Neural progenitor cell (in vitro differentiated cells): Measurements from ENCODE around the gene STOML2. TPM values are rescaled to one million over a fixed set of nuclear protein-coding genes. Genes with fewer than 3 reads are reported as not detected.

Source experiments
- DNase-seq: peaks from one replicate; pipeline ENCODE4 v3.0.0-alpha.2; 2016; ENCODE audit warnings: low spot score
- H2AFZ ChIP-seq: fragments of 200-600 bp; sonication (generic); replicated peaks from 2 replicates; pipeline ENCODE4 v1.6.1; 2016; ENCODE audit warnings: antibody characterized with exemption
- H3F3A ChIP-seq: fragments of 200-600 bp; sonication (generic); 2 replicates; pipeline ENCODE4 v1.6.1; 2016; ENCODE audit warnings: antibody characterized with exemption, low read depth
- H3K27ac ChIP-seq: fragments of 200-600 bp; sonication (generic); 2 replicates; pipeline ENCODE4 v1.5.1; 2016; ENCODE audit warnings: mild to moderate bottlenecking
- H3K27me3 ChIP-seq: fragments of 200-600 bp; sonication (generic); 2 replicates; pipeline ENCODE4 v1.6.1; 2016; ENCODE audit warnings: mild to moderate bottlenecking, moderate library complexity
- H3K36me3 ChIP-seq: fragments of 200-600 bp; sonication (generic); 2 replicates; pipeline ENCODE4 v1.5.1; 2016
- H3K4me1 ChIP-seq: fragments of 200-600 bp; sonication (generic); 2 replicates; pipeline ENCODE4 v1.6.1; 2016; ENCODE audit warnings: mixed run types
- H3K4me2 ChIP-seq: fragments of 200-600 bp; sonication (generic); 2 replicates; pipeline ENCODE4 v1.6.1; 2016
- H3K4me3 ChIP-seq: fragments of 200-600 bp; sonication (generic); 2 replicates; pipeline ENCODE4 v1.5.1; 2016
- H3K79me2 ChIP-seq: fragments of 200-600 bp; sonication (generic); 2 replicates; pipeline ENCODE4 v1.6.1; 2016; ENCODE audit warnings: low read depth
- H3K9ac ChIP-seq: fragments of 200-600 bp; sonication (generic); 2 replicates; pipeline ENCODE4 v1.6.1; 2016
- H3K9me3 ChIP-seq: fragments of 200-600 bp; sonication (generic); 2 replicates; pipeline ENCODE4 v1.5.1; 2016; ENCODE audit warnings: low read depth
- H4K20me1 ChIP-seq: fragments of 200-600 bp; sonication (generic); 2 replicates; pipeline ENCODE4 v1.6.1; 2016; ENCODE audit warnings: low read depth
- H3K27ac Mint-ChIP-seq: 3 replicates; pipeline ENCODE4 v1.8.0; 2021; ENCODE audit warnings: mixed read lengths
- H3K27me3 Mint-ChIP-seq: 2 replicates; pipeline ENCODE4 v1.8.0; 2022; ENCODE audit warnings: low read depth, mild to moderate bottlenecking, inconsistent platforms, moderate library complexity, mixed read lengths; ENCODE audit not compliant: insufficient read depth
- H3K36me3 Mint-ChIP-seq: 3 replicates; pipeline ENCODE4 v1.8.0; 2021; ENCODE audit warnings: mixed read lengths
- H3K4me1 Mint-ChIP-seq: 3 replicates; pipeline ENCODE4 v1.8.0; 2021; ENCODE audit warnings: mixed read lengths
- H3K4me3 Mint-ChIP-seq: 3 replicates; pipeline ENCODE4 v1.8.0; 2021; ENCODE audit warnings: mild to moderate bottlenecking, moderate library complexity, mixed read lengths
- H3K9me3 Mint-ChIP-seq: 3 replicates; pipeline ENCODE4 v1.8.0; 2020; ENCODE audit warnings: mixed read lengths
- CTCF ChIP-seq: fragments of 200-600 bp; sonication (generic); IDR thresholded peaks from 2 replicates; pipeline ENCODE4 v1.5.1; 2017; ENCODE audit warnings: antibody characterized with exemption, mild to moderate bottlenecking
- EZH2 ChIP-seq: fragments of 200-600 bp; sonication (generic); IDR thresholded peaks from 2 replicates; pipeline ENCODE4 v1.6.1; 2017; ENCODE audit warnings: antibody characterized with exemption, mild to moderate bottlenecking, moderate library complexity
- EZH2phosphoT487 ChIP-seq: fragments of 200-600 bp; sonication (generic); IDR thresholded peaks from 2 replicates; pipeline ENCODE4 v1.6.1; 2017; ENCODE audit warnings: antibody characterized with exemption
- total RNA-seq: library from RNA; depleted of rRNA; stranded (reverse); fragments of >200 nt; gene quantifications from 2 replicates; pipeline ENCODE4 v1.2.3, GENCODE V29; 2015; ENCODE audit warnings: low replicate concordance

The STOML2 gene
- total RNA-seq, 1 donor from 2014 or later: 114 TPM

- peaks cover 23% of the 10 kb centered on the region for H3K4me1 ChIP-seq
- no peaks in the 10 kb centered on the region for H3K36me3 Mint-ChIP-seq
- peak overlapping the region; percentile 96 for H3K27ac Mint-ChIP-seq
- peak overlapping the region; percentile 97 for H3K4me3 Mint-ChIP-seq
- H2AFZ ChIP-seq: no peak overlapping the region
- peaks cover 29% of the 10 kb centered on the region for H3K79me2 ChIP-seq
- no peak for TF ChIP-seq CTCF
- TF ChIP-seq EZH2phosphoT487: no peak
- TF ChIP-seq EZH2: no peak
- H3K36me3 ChIP-seq: no peaks in the 10 kb centered on the region
- H3K4me3 ChIP-seq: peak overlapping the region; percentile 73
- H3K9me3 ChIP-seq: no peaks in the 10 kb centered on the region
- H3K27ac ChIP-seq: peak overlapping the region; percentile 90
- no peaks in the 10 kb centered on the region for H3K9me3 Mint-ChIP-seq
- H3K27me3 ChIP-seq: no peaks in the 10 kb centered on the region
- H3K4me1 Mint-ChIP-seq: peaks cover 48% of the 10 kb centered on the region
- DNase-seq: peak; percentile 58
- H3K27me3 Mint-ChIP-seq: peaks cover 5% of the 10 kb centered on the region
- H3F3A ChIP-seq: peaks cover 27% of the 10 kb centered on the region
- H3K4me2 ChIP-seq: peak overlapping the region; percentile 89
- peaks cover 12% of the 10 kb centered on the region for H4K20me1 ChIP-seq
- H3K9ac ChIP-seq: no peak overlapping the region
Observed at GRCh38 chr9:35114840-35115628, 12.1 kb upstream of the STOML2 start.

GRCh38 chr9:35114113-35114839 lies 11.3 kb upstream of the STOML2 start:
- Histone ChIP-seq H3K4me3 (peak overlapping the region; percentile 73), H3K9me3 (no peaks in the 10 kb centered on the region), H3K4me1 (peaks cover 23% of the 10 kb centered on the region), H3K79me2 (peaks cover 29% of the 10 kb centered on the region), H3K4me2 (peak overlapping the region; percentile 89), H2AFZ (peak overlapping the region; percentile 26), H4K20me1 (peaks cover 19% of the 10 kb centered on the region), H3K27me3 (no peaks in the 10 kb centered on the region), H3K36me3 (no peaks in the 10 kb centered on the region), H3K9ac (no peak overlapping the region), H3K27ac (peak overlapping the region; percentile 90), H3F3A (peaks cover 27% of the 10 kb centered on the region)
- TF ChIP-seq CTCF (no peak), EZH2phosphoT487 (no peak), EZH2 (no peak)
- peak; percentile 98 for DNase-seq
- Mint-ChIP-seq H3K27me3 (peaks cover 5% of the 10 kb centered on the region), H3K4me1 (peaks cover 55% of the 10 kb centered on the region), H3K27ac (peak overlapping the region; percentile 96), H3K4me3 (peak overlapping the region; percentile 97), H3K9me3 (no peaks in the 10 kb centered on the region), H3K36me3 (peaks cover 4% of the 10 kb centered on the region)

GRCh38 chr9:35112257-35113020 lies 9.5 kb upstream of the STOML2 start:
- Histone ChIP-seq H3K9me3 (no peaks in the 10 kb centered on the region), H3K79me2 (peaks cover 29% of the 10 kb centered on the region), H4K20me1 (peaks cover 23% of the 10 kb centered on the region), H3K27ac (no peak overlapping the region), H2AFZ (peak overlapping the region; percentile 2), H3K36me3 (no peaks in the 10 kb centered on the region), H3F3A (peaks cover 27% of the 10 kb centered on the region), H3K9ac (no peak overlapping the region), H3K27me3 (no peaks in the 10 kb centered on the region), H3K4me2 (peak overlapping the region; percentile 74), H3K4me1 (peaks cover 23% of the 10 kb centered on the region), H3K4me3 (peak overlapping the region; percentile 71)
- Mint-ChIP-seq H3K4me1 (peaks cover 58% of the 10 kb centered on the region), H3K27ac (peak overlapping the region; percentile 61), H3K27me3 (peaks cover 2% of the 10 kb centered on the region), H3K36me3 (peaks cover 12% of the 10 kb centered on the region), H3K9me3 (no peaks in the 10 kb centered on the region), H3K4me3 (peak overlapping the region; percentile 88)
- no peak for TF ChIP-seq EZH2phosphoT487
- TF ChIP-seq CTCF: no peak
- TF ChIP-seq EZH2: no peak
- no peak for DNase-seq
